ENCODE results near the gene EN2. TPM values are rescaled to one million over a fixed set of nuclear protein-coding genes. Genes with fewer than 3 reads are reported as not detected.

EN2 gene
- 6.1 and 9.4 TPM in 2 replicates for polyA plus RNA-seq

GRCh38 chr7:155458111-155458877, at the start of gene EN2:
EN2 (plus strand) TSS chr7:155458129; CDS start chr7:155458378, 249 bp downstream.

Other genes with a start within 250 kb of the EN2 start
- gene INSIG1, start 160.3 kb upstream of the EN2 start, polyA plus RNA-seq: 33.1 and 39.5 TPM in 2 replicates
- 3.8 and 13.5 TPM in 2 replicates for gene CNPY1, start 88.4 kb downstream of the EN2 start, polyA plus RNA-seq
- 6.7 and 8.9 TPM in 2 replicates for gene RBM33, start 186.5 kb downstream of the EN2 start, polyA plus RNA-seq

Measured in Purkinje cell (primary cell).